ENCODE results near the gene BCAP31.

DNA sequence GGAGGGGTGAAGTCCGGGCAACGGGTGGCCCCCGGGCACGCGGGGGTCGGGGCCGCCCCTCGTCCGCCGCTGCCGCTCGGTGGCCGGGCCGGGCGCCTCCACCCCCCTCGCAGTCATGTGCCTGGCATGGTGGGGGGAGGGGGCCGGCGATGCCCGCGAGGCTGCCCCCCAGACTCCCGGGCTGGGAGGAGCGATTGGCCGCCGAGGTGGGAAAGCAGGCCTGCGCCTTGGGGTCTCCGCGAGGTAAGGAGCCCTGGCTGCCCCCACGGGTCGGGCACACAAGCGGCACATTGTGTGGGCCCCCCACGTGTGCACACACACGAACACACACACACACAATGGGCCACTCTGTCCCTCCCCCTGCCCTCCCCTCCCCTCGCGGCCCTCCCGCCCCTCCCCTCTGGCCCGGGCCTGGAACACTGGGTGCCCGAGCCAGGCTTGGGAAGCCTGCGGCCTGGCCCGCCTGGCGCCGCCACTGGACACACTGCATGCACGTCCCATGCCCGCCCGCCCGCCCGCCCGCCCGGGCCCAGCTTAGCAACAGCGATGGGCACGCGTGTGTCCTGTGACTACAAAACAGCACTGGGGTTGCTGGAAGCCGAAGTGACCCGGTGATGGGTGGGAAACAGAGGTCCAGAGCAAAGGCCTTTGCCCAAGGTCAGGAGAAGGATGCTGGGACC is 35.1 kb downstream of the BCAP31 start:
- no peak for TF ChIP-seq ZFP1 (CRISPR knock-in tag; IDR thresholded peaks at IDR 0.05)
- no peak for TF ChIP-seq POLR2AphosphoS2 (IDR thresholded peaks at IDR 0.05; ENCODE audit: low read depth, low read length)
- no peak for TF ChIP-seq SRSF9 (IDR thresholded peaks at IDR 0.05; ENCODE audit: borderline replicate concordance, insufficient read depth, low read depth, low read length, poor library complexity, severe bottlenecking)

Measured in HepG2 (cell line).